Ishikawa (cell line): Measurements from ENCODE around the gene DDX47.
A peak's percentile ranks its signal among the peaks of the same experiment; 100 is the strongest.

Experiments used
- CEBPB ChIP-seq: IDR thresholded peaks from 2 replicates; pipeline ENCODE4 v1.6.1; 2012
- CREB1 ChIP-seq: IDR thresholded peaks from 2 replicates; pipeline ENCODE4 v1.6.1; 2012; ENCODE audit warnings: low read depth
- EGR1 ChIP-seq: IDR thresholded peaks from 2 replicates; pipeline ENCODE4 v1.6.1; 2012
- EP300 ChIP-seq: IDR thresholded peaks from 2 replicates; pipeline ENCODE4 v1.6.1; 2012; ENCODE audit warnings: borderline replicate concordance
- FOXM1 ChIP-seq: IDR thresholded peaks from 2 replicates; pipeline ENCODE4 v1.6.1; 2012; ENCODE audit warnings: low read depth, borderline replicate concordance
- MAX ChIP-seq: IDR thresholded peaks from 2 replicates; pipeline ENCODE4 v1.6.1; 2012
- NFIC ChIP-seq: IDR thresholded peaks from 2 replicates; pipeline ENCODE4 v1.6.1; 2012
- RAD21 ChIP-seq: IDR thresholded peaks from 2 replicates; pipeline ENCODE4 v1.6.1; 2012; ENCODE audit warnings: low read depth
- TAF1 ChIP-seq: IDR thresholded peaks from 2 replicates; pipeline ENCODE4 v1.6.1; 2012; ENCODE audit warnings: low read depth, mild to moderate bottlenecking
- TCF12 ChIP-seq: IDR thresholded peaks from 2 replicates; pipeline ENCODE4 v1.6.1; 2012; ENCODE audit warnings: low read depth
- TEAD4 ChIP-seq: IDR thresholded peaks from 2 replicates; pipeline ENCODE4 v1.6.1; 2012
- USF1 ChIP-seq: IDR thresholded peaks from 2 replicates; pipeline ENCODE4 v1.6.1; 2012
- YY1 ChIP-seq: IDR thresholded peaks from 2 replicates; pipeline ENCODE4 v1.6.1; 2012; ENCODE audit warnings: low read depth
- ZBTB7A ChIP-seq: IDR thresholded peaks from 2 replicates; pipeline ENCODE4 v1.6.1; 2012; ENCODE audit warnings: low read depth
- TF ChIP-seq, protein P1 (sequence below): IDR thresholded peaks from 2 replicates; pipeline ENCODE4 v1.6.1; 2012; ENCODE audit warnings: low read depth, mild to moderate bottlenecking

Gene DDX47

GRCh38 chr12:12813120-12814101 is at the start of gene DDX47:
Gene DDX47, plus strand, starts transcription at chr12:12813346. Its CDS starts 22 bp downstream, at chr12:12813368.
- TF ChIP-seq MAX (peak; percentile 87), ZBTB7A (peak; percentile 59; the same call in 1 of the 2 replicates), TEAD4 (peak; percentile 1; the same call in 1 of the 2 replicates), YY1 (peak; percentile 99), TAF1 (peak; percentile 100), TCF12 (peak; percentile 63; the same call in 1 of the 2 replicates), USF1 (peak; percentile 55; the same call in 1 of the 2 replicates), EGR1 (0 out of 2 replicates have a peak, but pooled peaks have one; percentile 27), RAD21 (peak; percentile 69), NFIC (no peak), CREB1 (peak; percentile 71; the same call in 1 of the 2 replicates), FOXM1 (no peak), EP300 (no peak; the same call in 1 of the 2 replicates), CEBPB (no peak)
- TF ChIP-seq, protein P1, sequence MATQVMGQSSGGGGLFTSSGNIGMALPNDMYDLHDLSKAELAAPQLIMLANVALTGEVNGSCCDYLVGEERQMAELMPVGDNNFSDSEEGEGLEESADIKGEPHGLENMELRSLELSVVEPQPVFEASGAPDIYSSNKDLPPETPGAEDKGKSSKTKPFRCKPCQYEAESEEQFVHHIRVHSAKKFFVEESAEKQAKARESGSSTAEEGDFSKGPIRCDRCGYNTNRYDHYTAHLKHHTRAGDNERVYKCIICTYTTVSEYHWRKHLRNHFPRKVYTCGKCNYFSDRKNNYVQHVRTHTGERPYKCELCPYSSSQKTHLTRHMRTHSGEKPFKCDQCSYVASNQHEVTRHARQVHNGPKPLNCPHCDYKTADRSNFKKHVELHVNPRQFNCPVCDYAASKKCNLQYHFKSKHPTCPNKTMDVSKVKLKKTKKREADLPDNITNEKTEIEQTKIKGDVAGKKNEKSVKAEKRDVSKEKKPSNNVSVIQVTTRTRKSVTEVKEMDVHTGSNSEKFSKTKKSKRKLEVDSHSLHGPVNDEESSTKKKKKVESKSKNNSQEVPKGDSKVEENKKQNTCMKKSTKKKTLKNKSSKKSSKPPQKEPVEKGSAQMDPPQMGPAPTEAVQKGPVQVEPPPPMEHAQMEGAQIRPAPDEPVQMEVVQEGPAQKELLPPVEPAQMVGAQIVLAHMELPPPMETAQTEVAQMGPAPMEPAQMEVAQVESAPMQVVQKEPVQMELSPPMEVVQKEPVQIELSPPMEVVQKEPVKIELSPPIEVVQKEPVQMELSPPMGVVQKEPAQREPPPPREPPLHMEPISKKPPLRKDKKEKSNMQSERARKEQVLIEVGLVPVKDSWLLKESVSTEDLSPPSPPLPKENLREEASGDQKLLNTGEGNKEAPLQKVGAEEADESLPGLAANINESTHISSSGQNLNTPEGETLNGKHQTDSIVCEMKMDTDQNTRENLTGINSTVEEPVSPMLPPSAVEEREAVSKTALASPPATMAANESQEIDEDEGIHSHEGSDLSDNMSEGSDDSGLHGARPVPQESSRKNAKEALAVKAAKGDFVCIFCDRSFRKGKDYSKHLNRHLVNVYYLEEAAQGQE: no peak

GRCh38 chr12:12764824-12765223 is 48.3 kb upstream of the DDX47 start:
- TF ChIP-seq TCF12 (no peak), EP300 (no peak), YY1 (peak; percentile 24; the same call in 1 of the 2 replicates), TAF1 (no peak)

- TF ChIP-seq MAX (no peak), TCF12 (no peak), FOXM1 (no peak), CEBPB (no peak), CREB1 (no peak), ZBTB7A (no peak), RAD21 (no peak), EP300 (no peak), EGR1 (no peak), NFIC (no peak), YY1 (no peak), USF1 (no peak), TEAD4 (no peak), TAF1 (no peak)
- TF ChIP-seq, protein P1: no peak
Measured at GRCh38 chr12:12770262-12770661, 42.9 kb upstream of the DDX47 start.

DNA sequence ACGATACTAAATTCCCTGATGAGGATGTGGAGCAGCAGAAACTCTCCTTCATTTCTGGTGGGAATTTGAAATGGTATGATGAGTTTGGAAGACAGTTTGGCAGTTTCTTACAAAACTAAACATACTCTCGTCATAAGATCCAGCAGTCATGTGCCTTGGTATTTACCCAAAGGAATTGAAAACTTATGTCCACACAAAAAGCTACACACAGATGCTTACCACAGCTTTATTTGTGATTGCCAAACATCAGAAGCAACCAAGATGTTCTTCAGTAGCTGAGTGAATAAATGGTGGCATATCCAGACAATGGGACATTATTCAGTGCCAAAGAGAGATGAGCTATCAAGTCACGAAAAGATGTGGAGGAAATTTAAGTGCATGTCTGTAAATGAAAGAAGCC is 38.4 kb upstream of the DDX47 start:
- TF ChIP-seq EGR1 (no peak), FOXM1 (no peak), ZBTB7A (no peak), EP300 (no peak), YY1 (no peak), USF1 (no peak), CREB1 (no peak), TEAD4 (no peak), CEBPB (no peak), TAF1 (no peak), RAD21 (no peak), NFIC (no peak), MAX (no peak), TCF12 (no peak)
- TF ChIP-seq, protein P1: no peak
